Osteocyte (in vitro differentiated cells): ENCODE results near the gene ZNF212. TPM values are rescaled to one million over a fixed set of nuclear protein-coding genes. Genes with fewer than 3 reads are reported as not detected.

Experiments used
- DNase-seq: peaks from one replicate; pipeline ENCODE4 v3.0.0; 2021; ENCODE audit warnings: mixed read lengths; ENCODE audit not compliant: unreplicated experiment; ENCODE audit errors: extremely low spot score
- H3K27ac Mint-ChIP-seq: one replicate; pipeline ENCODE4 v1.8.0; 2021; ENCODE audit warnings: mild to moderate bottlenecking, mixed read lengths; ENCODE audit not compliant: unreplicated experiment
- H3K27me3 Mint-ChIP-seq: one replicate; pipeline ENCODE4 v1.8.0; 2021; ENCODE audit warnings: mixed read lengths; ENCODE audit not compliant: unreplicated experiment
- H3K36me3 Mint-ChIP-seq: one replicate; pipeline ENCODE4 v1.8.0; 2021; ENCODE audit warnings: mixed read lengths; ENCODE audit not compliant: unreplicated experiment
- H3K4me1 Mint-ChIP-seq: one replicate; pipeline ENCODE4 v1.8.0; 2021; ENCODE audit warnings: mixed read lengths; ENCODE audit not compliant: unreplicated experiment
- H3K4me3 Mint-ChIP-seq: one replicate; pipeline ENCODE4 v1.8.0; 2021; ENCODE audit warnings: mild to moderate bottlenecking, moderate library complexity, mixed read lengths; ENCODE audit not compliant: unreplicated experiment
- H3K9me3 Mint-ChIP-seq: one replicate; pipeline ENCODE4 v1.8.0; 2021; ENCODE audit warnings: mixed read lengths; ENCODE audit not compliant: unreplicated experiment
- total RNA-seq: library from RNA; stranded (reverse); gene quantifications from 2 replicates; pipeline ENCODE4 v1.2.1, GENCODE V29; 2021
- TF ChIP-seq, protein P1 (sequence below): fragments of 200-600 bp; sonication (generic); IDR thresholded peaks from 2 replicates; pipeline ENCODE4 v1.5.0; 2021; ENCODE audit warnings: antibody characterized with exemption, mild to moderate bottlenecking, moderate library complexity

The ZNF212 gene
- total RNA-seq, 1 donor from 2014 or later: 11.9 TPM

DNA sequence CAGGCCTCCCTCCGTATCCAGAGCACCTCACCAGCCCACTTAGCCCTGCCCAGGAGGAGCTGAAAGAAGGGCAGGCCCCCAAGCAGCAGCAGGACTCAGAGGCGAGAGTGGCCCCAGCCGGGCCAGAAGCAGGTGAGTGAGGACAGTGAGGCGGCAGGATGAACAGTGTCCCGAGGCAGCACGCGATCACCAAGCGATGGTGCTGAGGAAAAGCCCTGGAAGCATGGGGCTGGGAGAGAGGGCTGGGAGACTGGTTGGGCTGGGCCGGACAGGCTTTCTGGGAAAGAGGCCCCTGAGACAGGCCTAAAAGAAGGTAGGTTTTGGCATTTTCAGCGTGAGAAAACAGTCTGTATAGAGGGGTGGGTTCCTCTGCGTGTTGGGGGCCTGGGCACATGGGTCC, 38.9 kb downstream of the ZNF212 start:
- H3K36me3 Mint-ChIP-seq: peaks cover 51% of the 10 kb centered on the region
- DNase-seq: no peak
- TF ChIP-seq, protein P1, sequence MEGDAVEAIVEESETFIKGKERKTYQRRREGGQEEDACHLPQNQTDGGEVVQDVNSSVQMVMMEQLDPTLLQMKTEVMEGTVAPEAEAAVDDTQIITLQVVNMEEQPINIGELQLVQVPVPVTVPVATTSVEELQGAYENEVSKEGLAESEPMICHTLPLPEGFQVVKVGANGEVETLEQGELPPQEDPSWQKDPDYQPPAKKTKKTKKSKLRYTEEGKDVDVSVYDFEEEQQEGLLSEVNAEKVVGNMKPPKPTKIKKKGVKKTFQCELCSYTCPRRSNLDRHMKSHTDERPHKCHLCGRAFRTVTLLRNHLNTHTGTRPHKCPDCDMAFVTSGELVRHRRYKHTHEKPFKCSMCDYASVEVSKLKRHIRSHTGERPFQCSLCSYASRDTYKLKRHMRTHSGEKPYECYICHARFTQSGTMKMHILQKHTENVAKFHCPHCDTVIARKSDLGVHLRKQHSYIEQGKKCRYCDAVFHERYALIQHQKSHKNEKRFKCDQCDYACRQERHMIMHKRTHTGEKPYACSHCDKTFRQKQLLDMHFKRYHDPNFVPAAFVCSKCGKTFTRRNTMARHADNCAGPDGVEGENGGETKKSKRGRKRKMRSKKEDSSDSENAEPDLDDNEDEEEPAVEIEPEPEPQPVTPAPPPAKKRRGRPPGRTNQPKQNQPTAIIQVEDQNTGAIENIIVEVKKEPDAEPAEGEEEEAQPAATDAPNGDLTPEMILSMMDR: no peak
- H3K9me3 Mint-ChIP-seq: peaks cover 10% of the 10 kb centered on the region
- H3K27me3 Mint-ChIP-seq: no peaks in the 10 kb centered on the region
- no peaks in the 10 kb centered on the region for H3K4me1 Mint-ChIP-seq
- H3K4me3 Mint-ChIP-seq: no peak overlapping the region
- no peak overlapping the region for H3K27ac Mint-ChIP-seq

- H3K27me3 Mint-ChIP-seq: no peaks in the 10 kb centered on the region
- H3K9me3 Mint-ChIP-seq: peaks cover 5% of the 10 kb centered on the region
- DNase-seq: no peak
- H3K4me3 Mint-ChIP-seq: no peak overlapping the region
- TF ChIP-seq, protein P1: no peak
- H3K36me3 Mint-ChIP-seq: peaks cover 43% of the 10 kb centered on the region
- H3K27ac Mint-ChIP-seq: no peak overlapping the region
- H3K4me1 Mint-ChIP-seq: peaks cover 2% of the 10 kb centered on the region
Measured at GRCh38 chr7:149279111-149279743, 39.8 kb downstream of the ZNF212 start.

GRCh38 chr7:149280151-149280550, 40.7 kb downstream of the ZNF212 start:
- Mint-ChIP-seq H3K27ac (no peak overlapping the region), H3K4me1 (peaks cover 7% of the 10 kb centered on the region), H3K36me3 (peaks cover 34% of the 10 kb centered on the region), H3K27me3 (no peaks in the 10 kb centered on the region), H3K9me3 (no peaks in the 10 kb centered on the region), H3K4me3 (no peak overlapping the region)
- TF ChIP-seq, protein P1: no peak
- no peak for DNase-seq

- Mint-ChIP-seq H3K4me3 (no peak overlapping the region), H3K4me1 (peaks cover 11% of the 10 kb centered on the region), H3K9me3 (no peaks in the 10 kb centered on the region), H3K27me3 (no peaks in the 10 kb centered on the region), H3K36me3 (peaks cover 29% of the 10 kb centered on the region), H3K27ac (no peak overlapping the region)
- TF ChIP-seq, protein P1: no peak
- DNase-seq: no peak
Measured at GRCh38 chr7:149280661-149281507, 41.4 kb downstream of the ZNF212 start.
